Measurements from ENCODE around the gene KRTAP5-2.

GRCh38 chr11:1560002-1560648 lies 38.0 kb downstream of the KRTAP5-2 start:
- no peak for TF ChIP-seq POLR2AphosphoS5 (IDR thresholded peaks at IDR 0.05; ENCODE audit: low read depth, low read length)
- no peak for TF ChIP-seq POLR2A (IDR thresholded peaks at IDR 0.05; ENCODE audit: low read depth, low read length)
